GM23338 (cell line): Measurements from ENCODE around the gene SHANK2. TPM values are rescaled to one million over a fixed set of nuclear protein-coding genes. Genes with fewer than 3 reads are reported as not detected.

Source experiments
- ATAC-seq: fragments of 200-7000 bp; cut with Tn5 transposase; 3 replicates; pipeline ENCODE4 v1.9.1; 2020
- DNase-seq: peaks from one replicate; pipeline ENCODE4 v3.0.0-alpha.2; 2015; ENCODE audit warnings: low spot score
- H2AFZ ChIP-seq: fragments of 200-600 bp; sonication (generic); 2 replicates; pipeline ENCODE4 v1.8.0; 2016; ENCODE audit warnings: antibody characterized with exemption, mild to moderate bottlenecking, moderate library complexity
- H3F3A ChIP-seq: fragments of 200-600 bp; sonication (generic); replicated peaks from 2 replicates; pipeline ENCODE4 v1.8.0; 2017; ENCODE audit warnings: antibody characterized with exemption, mixed run types, low read depth
- H3K27ac ChIP-seq: fragments of 200-600 bp; sonication (generic); 2 replicates; pipeline ENCODE4 v1.6.1; 2016; ENCODE audit warnings: low read depth
- H3K27me3 ChIP-seq: fragments of 200-600 bp; sonication (generic); 2 replicates; pipeline ENCODE4 v1.8.0; 2016; ENCODE audit warnings: mild to moderate bottlenecking, mixed run types, moderate library complexity; ENCODE audit not compliant: insufficient read depth
- H3K36me3 ChIP-seq: fragments of 200-600 bp; sonication (generic); 2 replicates; pipeline ENCODE4 v1.8.0; 2016; ENCODE audit warnings: mild to moderate bottlenecking; ENCODE audit not compliant: insufficient read depth
- H3K4me1 ChIP-seq: fragments of 200-600 bp; sonication (generic); 2 replicates; pipeline ENCODE4 v1.8.0; 2016; ENCODE audit warnings: mild to moderate bottlenecking, moderate library complexity; ENCODE audit not compliant: insufficient read depth
- H3K4me2 ChIP-seq: fragments of 200-600 bp; sonication (generic); 2 replicates; pipeline ENCODE4 v1.7.1; 2017; ENCODE audit warnings: mixed run types
- H3K4me3 ChIP-seq: fragments of 200-600 bp; sonication (generic); 2 replicates; pipeline ENCODE4 v1.6.1; 2016; ENCODE audit warnings: mixed run types
- H3K79me2 ChIP-seq: fragments of 200-600 bp; sonication (generic); replicated peaks from 2 replicates; pipeline ENCODE4 v1.8.0; 2017; ENCODE audit warnings: mild to moderate bottlenecking; ENCODE audit not compliant: insufficient read depth
- H3K9me2 ChIP-seq: fragments of 200-600 bp; sonication (generic); 2 replicates; pipeline ENCODE4 v1.8.0; 2017; ENCODE audit not compliant: insufficient read depth
- H4K20me1 ChIP-seq: fragments of 200-600 bp; sonication (generic); replicated peaks from 2 replicates; pipeline ENCODE4 v1.8.0; 2017; ENCODE audit warnings: mild to moderate bottlenecking; ENCODE audit not compliant: insufficient read depth
- H3K27ac Mint-ChIP-seq: 2 replicates; pipeline ENCODE4 v1.8.0; 2020; ENCODE audit warnings: inconsistent platforms, mild to moderate bottlenecking, moderate library complexity, mixed read lengths
- H3K27me3 Mint-ChIP-seq: 3 replicates; pipeline ENCODE4 v1.8.0; 2022; ENCODE audit warnings: low read depth, mild to moderate bottlenecking, moderate library complexity, mixed read lengths, inconsistent platforms; ENCODE audit not compliant: insufficient read depth, poor library complexity
- H3K36me3 Mint-ChIP-seq: 3 replicates; pipeline ENCODE4 v1.8.0; 2021; ENCODE audit warnings: low read depth, mild to moderate bottlenecking, inconsistent platforms, moderate library complexity, mixed read lengths
- H3K4me1 Mint-ChIP-seq: 3 replicates; pipeline ENCODE4 v1.8.0; 2020; ENCODE audit warnings: mild to moderate bottlenecking, inconsistent platforms, mixed read lengths
- H3K4me3 Mint-ChIP-seq: 3 replicates; pipeline ENCODE4 v1.8.0; 2021; ENCODE audit warnings: moderate library complexity, mild to moderate bottlenecking, inconsistent platforms, mixed read lengths
- H3K9me3 Mint-ChIP-seq: 3 replicates; pipeline ENCODE4 v1.8.0; 2020; ENCODE audit warnings: moderate library complexity, mild to moderate bottlenecking, inconsistent platforms, mixed read lengths
- EZH2phosphoT487 ChIP-seq: fragments of 200-600 bp; sonication (generic); IDR thresholded peaks from one replicate; pipeline ENCODE4 v1.8.1; 2018; ENCODE audit warnings: antibody characterized with exemption; ENCODE audit not compliant: unreplicated experiment
- JUNB ChIP-seq: IDR thresholded peaks from one replicate; pipeline ENCODE4 v1.6.1; 2016; ENCODE audit warnings: antibody characterized with exemption; ENCODE audit not compliant: unreplicated experiment
- POLR2AphosphoS5 ChIP-seq: IDR thresholded peaks from 2 replicates; pipeline ENCODE4 v1.6.1; 2016; ENCODE audit warnings: antibody characterized with exemption, low read depth
- ZNF331 ChIP-seq: fragments of 250-450 bp; sonication (Bioruptor Pico); IDR thresholded peaks from 2 replicates; pipeline ENCODE4 v1.5.0; 2020; ENCODE audit warnings: low read depth, mild to moderate bottlenecking, moderate library complexity
- polyA plus RNA-seq: library from polyadenylated mRNA; unstranded; fragments of >200 nt; fragmentation: Nextera tagmentation; extraction: Ambion mirVana; gene quantifications from 2 replicates; pipeline ENCODE4 v1.2.1, GENCODE V29; 2016
- total RNA-seq: library from RNA; depleted of rRNA; stranded (reverse); fragments of >200 nt; shearing (Covaris generic); gene quantifications from 2 replicates; pipeline ENCODE4 v1.2.3, GENCODE V29; 2014
- TF ChIP-seq, protein P1 (sequence below): IDR thresholded peaks from one replicate; pipeline ENCODE4 v1.6.1; 2018; ENCODE audit warnings: antibody characterized with exemption; ENCODE audit not compliant: unreplicated experiment
- TF ChIP-seq, protein P2 (sequence below): IDR thresholded peaks from 2 replicates; pipeline ENCODE4 v1.6.1; 2016; ENCODE audit warnings: antibody characterized with exemption

SHANK2 gene
- total and polyA plus RNA-seq, 2 experiments from 2014 or later = 22.0 to 81.4 TPM

DNA sequence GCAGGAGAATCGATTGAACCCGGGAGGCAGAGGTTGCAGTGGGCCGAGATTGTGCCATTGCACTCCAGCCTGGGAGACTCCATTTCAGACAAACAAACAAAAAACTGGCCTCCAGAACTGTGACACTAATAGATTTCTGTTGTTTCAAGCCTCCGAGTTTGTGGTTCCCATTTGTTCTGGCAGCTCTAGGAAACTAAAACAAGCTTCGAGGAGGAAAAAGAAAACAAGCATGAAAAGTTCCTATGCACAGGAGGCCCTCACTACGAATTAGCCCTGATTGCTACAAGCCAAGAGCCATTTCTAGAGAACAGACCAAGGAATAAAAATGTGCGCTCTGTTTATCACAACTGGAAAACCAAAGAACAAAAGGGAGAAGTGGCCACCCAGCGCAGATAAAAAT is 47.8 kb upstream of the SHANK2 start:
- Histone ChIP-seq H3K4me2 (no peak overlapping the region), H3K36me3 (no peaks in the 10 kb centered on the region), H4K20me1 (no peaks in the 10 kb centered on the region), H3K27ac (no peak overlapping the region), H3K4me1 (no peaks in the 10 kb centered on the region; the same call in 1 of the 2 replicates), H3K4me3 (no peak overlapping the region), H3F3A (no peaks in the 10 kb centered on the region), H3K9me2 (0 out of 2 replicates have a peak, but pooled peaks cover 3% of the 10 kb centered on the region), H3K27me3 (no peaks in the 10 kb centered on the region), H2AFZ (no peak overlapping the region), H3K79me2 (no peaks in the 10 kb centered on the region)
- no peaks in the 10 kb centered on the region; the same call in 2 of the 3 replicates for H3K36me3 Mint-ChIP-seq
- no peak for TF ChIP-seq POLR2AphosphoS5
- peaks cover 4% of the 10 kb centered on the region; the same call in 2 of the 3 replicates for H3K4me1 Mint-ChIP-seq
- H3K27me3 Mint-ChIP-seq = peaks cover 21% of the 10 kb centered on the region
- H3K27ac Mint-ChIP-seq = no peak overlapping the region
- DNase-seq (no peak), ATAC-seq (no peak)
- H3K9me3 Mint-ChIP-seq = peaks cover 3% of the 10 kb centered on the region; the same call in 2 of the 3 replicates
- H3K4me3 Mint-ChIP-seq = no peak overlapping the region

DNA sequence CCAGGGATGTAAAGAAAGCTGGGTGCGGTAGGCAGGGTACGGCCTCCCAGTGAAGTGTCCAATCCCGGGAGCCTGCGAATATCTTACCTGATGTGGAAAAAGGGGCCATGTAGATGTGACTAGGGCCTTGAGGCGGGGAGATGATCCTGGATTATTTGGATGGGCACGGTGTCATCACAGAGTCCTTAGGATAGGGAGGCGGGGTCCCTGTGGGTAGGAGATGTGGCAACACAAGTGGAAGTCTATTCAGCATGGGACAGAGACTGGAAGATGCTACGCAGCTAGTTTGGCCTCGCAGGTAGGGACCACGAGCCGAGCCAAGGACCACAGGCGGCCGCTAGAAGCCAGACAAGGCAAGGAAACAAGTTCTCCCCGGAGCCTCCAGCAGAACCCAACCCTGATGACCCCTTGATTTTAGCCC is 46.4 kb upstream of the SHANK2 start:
- H2AFZ ChIP-seq = no peak overlapping the region
- DNase-seq = no peak
- Mint-ChIP-seq H3K36me3 (no peaks in the 10 kb centered on the region), H3K4me1 (peaks cover 4% of the 10 kb centered on the region; the same call in 2 of the 3 replicates), H3K4me3 (no peak overlapping the region), H3K27me3 (peaks cover 20% of the 10 kb centered on the region), H3K27ac (no peak overlapping the region), H3K9me3 (peaks cover 3% of the 10 kb centered on the region; the same call in 2 of the 3 replicates)
- no peak overlapping the region for H3K27ac ChIP-seq
- H3K79me2 ChIP-seq = no peaks in the 10 kb centered on the region
- TF ChIP-seq, protein P1, sequence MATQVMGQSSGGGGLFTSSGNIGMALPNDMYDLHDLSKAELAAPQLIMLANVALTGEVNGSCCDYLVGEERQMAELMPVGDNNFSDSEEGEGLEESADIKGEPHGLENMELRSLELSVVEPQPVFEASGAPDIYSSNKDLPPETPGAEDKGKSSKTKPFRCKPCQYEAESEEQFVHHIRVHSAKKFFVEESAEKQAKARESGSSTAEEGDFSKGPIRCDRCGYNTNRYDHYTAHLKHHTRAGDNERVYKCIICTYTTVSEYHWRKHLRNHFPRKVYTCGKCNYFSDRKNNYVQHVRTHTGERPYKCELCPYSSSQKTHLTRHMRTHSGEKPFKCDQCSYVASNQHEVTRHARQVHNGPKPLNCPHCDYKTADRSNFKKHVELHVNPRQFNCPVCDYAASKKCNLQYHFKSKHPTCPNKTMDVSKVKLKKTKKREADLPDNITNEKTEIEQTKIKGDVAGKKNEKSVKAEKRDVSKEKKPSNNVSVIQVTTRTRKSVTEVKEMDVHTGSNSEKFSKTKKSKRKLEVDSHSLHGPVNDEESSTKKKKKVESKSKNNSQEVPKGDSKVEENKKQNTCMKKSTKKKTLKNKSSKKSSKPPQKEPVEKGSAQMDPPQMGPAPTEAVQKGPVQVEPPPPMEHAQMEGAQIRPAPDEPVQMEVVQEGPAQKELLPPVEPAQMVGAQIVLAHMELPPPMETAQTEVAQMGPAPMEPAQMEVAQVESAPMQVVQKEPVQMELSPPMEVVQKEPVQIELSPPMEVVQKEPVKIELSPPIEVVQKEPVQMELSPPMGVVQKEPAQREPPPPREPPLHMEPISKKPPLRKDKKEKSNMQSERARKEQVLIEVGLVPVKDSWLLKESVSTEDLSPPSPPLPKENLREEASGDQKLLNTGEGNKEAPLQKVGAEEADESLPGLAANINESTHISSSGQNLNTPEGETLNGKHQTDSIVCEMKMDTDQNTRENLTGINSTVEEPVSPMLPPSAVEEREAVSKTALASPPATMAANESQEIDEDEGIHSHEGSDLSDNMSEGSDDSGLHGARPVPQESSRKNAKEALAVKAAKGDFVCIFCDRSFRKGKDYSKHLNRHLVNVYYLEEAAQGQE = no peak
- TF ChIP-seq JUNB = no peak
- H3K9me2 ChIP-seq = peaks cover 14% of the 10 kb centered on the region; the same call in 1 of the 2 replicates
- no peak overlapping the region for H3K4me2 ChIP-seq
- no peaks in the 10 kb centered on the region for H3K27me3 ChIP-seq
- no peaks in the 10 kb centered on the region for H3K36me3 ChIP-seq
- no peak for ATAC-seq
- no peaks in the 10 kb centered on the region; the same call in 1 of the 2 replicates for H3K4me1 ChIP-seq
- H4K20me1 ChIP-seq = no peaks in the 10 kb centered on the region
- H3K4me3 ChIP-seq = no peak overlapping the region
- H3F3A ChIP-seq = no peaks in the 10 kb centered on the region

DNA sequence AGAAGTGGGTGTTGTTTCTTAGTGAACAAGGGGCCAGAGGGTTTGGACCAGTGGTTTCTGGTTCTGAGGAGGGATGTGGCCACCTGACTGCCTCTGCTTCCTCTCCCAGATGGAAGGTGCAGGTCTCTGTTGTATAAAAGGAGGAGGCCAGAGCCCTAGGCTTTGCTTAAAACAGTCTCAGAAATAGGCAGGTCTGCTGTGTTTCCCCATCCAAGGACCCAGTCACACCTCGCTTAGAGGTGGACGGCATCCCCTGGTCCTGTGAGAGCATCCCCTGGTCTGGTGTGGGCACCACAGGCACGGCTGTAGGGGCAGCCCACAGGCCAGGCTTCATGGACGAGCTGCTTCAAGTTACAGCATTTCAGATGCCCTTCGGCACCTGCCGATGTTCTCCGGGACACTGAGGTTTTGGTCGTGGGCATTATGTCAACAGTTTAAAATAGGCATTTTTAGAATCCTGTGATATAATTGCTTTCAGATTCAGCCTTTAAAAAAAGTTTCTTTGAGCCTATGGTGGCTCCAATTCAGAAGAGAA is 45.7 kb upstream of the SHANK2 start:
- TF ChIP-seq EZH2phosphoT487 (no peak), JUNB (no peak), ZNF331 (no peak)
- TF ChIP-seq, protein P2, sequence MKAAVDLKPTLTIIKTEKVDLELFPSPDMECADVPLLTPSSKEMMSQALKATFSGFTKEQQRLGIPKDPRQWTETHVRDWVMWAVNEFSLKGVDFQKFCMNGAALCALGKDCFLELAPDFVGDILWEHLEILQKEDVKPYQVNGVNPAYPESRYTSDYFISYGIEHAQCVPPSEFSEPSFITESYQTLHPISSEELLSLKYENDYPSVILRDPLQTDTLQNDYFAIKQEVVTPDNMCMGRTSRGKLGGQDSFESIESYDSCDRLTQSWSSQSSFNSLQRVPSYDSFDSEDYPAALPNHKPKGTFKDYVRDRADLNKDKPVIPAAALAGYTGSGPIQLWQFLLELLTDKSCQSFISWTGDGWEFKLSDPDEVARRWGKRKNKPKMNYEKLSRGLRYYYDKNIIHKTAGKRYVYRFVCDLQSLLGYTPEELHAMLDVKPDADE = no peak
- no peaks in the 10 kb centered on the region for H3K36me3 Mint-ChIP-seq

More for the DNA sequence above, 45.7 kb upstream of the SHANK2 start:
- Mint-ChIP-seq H3K27me3 (peaks cover 18% of the 10 kb centered on the region), H3K4me3 (no peak overlapping the region), H3K27ac (no peak overlapping the region), H3K9me3 (peaks cover 3% of the 10 kb centered on the region; the same call in 2 of the 3 replicates), H3K4me1 (peaks cover 4% of the 10 kb centered on the region; the same call in 2 of the 3 replicates)
- H3F3A ChIP-seq = no peaks in the 10 kb centered on the region
- H3K27ac ChIP-seq = no peak overlapping the region
- H3K4me2 ChIP-seq = no peak overlapping the region
- H3K79me2 ChIP-seq = no peaks in the 10 kb centered on the region
- no peak for ATAC-seq
- no peaks in the 10 kb centered on the region for H3K27me3 ChIP-seq
- no peak for DNase-seq
- H2AFZ ChIP-seq = no peak overlapping the region
- peaks cover 14% of the 10 kb centered on the region; the same call in 1 of the 2 replicates for H3K9me2 ChIP-seq
- no peaks in the 10 kb centered on the region for H3K36me3 ChIP-seq
- H4K20me1 ChIP-seq = no peaks in the 10 kb centered on the region
- H3K4me3 ChIP-seq = no peak overlapping the region
- no peaks in the 10 kb centered on the region; the same call in 1 of the 2 replicates for H3K4me1 ChIP-seq
